ENCODE measurements around the gene KPNA6. TPM values are rescaled to one million over a fixed set of nuclear protein-coding genes. Genes with fewer than 3 reads are reported as not detected.
"Not testable (repeated sequence)": the region's sequence is repeated elsewhere in the genome, so short reads cannot be mapped to it uniquely, and the experiment has no call there.

KPNA6 gene
- polyA plus RNA-seq, 3 donors from 2014 or later, result 20.7 to 36.8 (median 21.2) TPM

GRCh38 chr1:32077451-32077850 lies 30.4 kb upstream of the KPNA6 start:
- peaks cover 15 to 26% of the 10 kb centered on the region in 2 donors for H3K4me1 Mint-ChIP-seq
- peaks cover 6 to 22% (median 10%) of the 10 kb centered on the region in 3 donors for H3K36me3 Mint-ChIP-seq
- H3K9me3 Mint-ChIP-seq, result no peaks in the 10 kb centered on the region
- peak overlapping the region in 1 of 5 donors; percentile 61 for H3K4me3 Mint-ChIP-seq
- peaks cover 4 to 12% (median 5%) of the 10 kb centered on the region in 3 donors for H3K27me3 Mint-ChIP-seq (ENCODE audit: low read depth in 3 of 3)
- no peak for DNase-seq
- H3K27ac Mint-ChIP-seq, result peak overlapping the region in 1 of 6 donors; percentile 51

GRCh38 chr1:32082022-32082421 lies 25.8 kb upstream of the KPNA6 start:
- no peak overlapping the region for H3K4me3 Mint-ChIP-seq
- H3K9me3 Mint-ChIP-seq, result no peaks in the 10 kb centered on the region
- no peak for DNase-seq
- H3K4me1 Mint-ChIP-seq, result no peaks in the 10 kb centered on the region
- peaks cover 0 to 2% (median 0%) of the 10 kb centered on the region in 3 donors for H3K27me3 Mint-ChIP-seq (ENCODE audit: low read depth in 3 of 3)
- peak overlapping the region in 2 of 6 donors; percentile 1 to 3 for H3K27ac Mint-ChIP-seq
- peaks cover 23 to 37% (median 24%) of the 10 kb centered on the region in 3 donors for H3K36me3 Mint-ChIP-seq

GRCh38 chr1:32086381-32086780 lies 21.5 kb upstream of the KPNA6 start:
- H3K36me3 Mint-ChIP-seq, result peaks cover 23 to 29% (median 25%) of the 10 kb centered on the region in 3 donors
- H3K4me1 Mint-ChIP-seq; H3K4me3 Mint-ChIP-seq; H3K27me3 Mint-ChIP-seq (ENCODE audit: low read depth in 3 of 3); H3K9me3 Mint-ChIP-seq; DNase-seq: not testable (repeated sequence)
- H3K27ac Mint-ChIP-seq, result peak overlapping the region in 1 of 6 donors; percentile 22

- Mint-ChIP-seq H3K27me3 (ENCODE audit: low read depth in 3 of 3) (no peaks in the 10 kb centered on the region), H3K4me3 (no peak overlapping the region), H3K9me3 (no peaks in the 10 kb centered on the region), H3K27ac (no peak overlapping the region), H3K4me1 (no peaks in the 10 kb centered on the region), H3K36me3 (peaks cover 9 to 28% (median 13%) of the 10 kb centered on the region in 3 donors)
- no peak for DNase-seq
Observed at GRCh38 chr1:32091176-32091575, 16.7 kb upstream of the KPNA6 start.

GRCh38 chr1:32091591-32091990 lies 16.3 kb upstream of the KPNA6 start:
- Mint-ChIP-seq H3K27ac (no peak overlapping the region), H3K4me3 (no peak overlapping the region), H3K4me1 (no peaks in the 10 kb centered on the region), H3K9me3 (no peaks in the 10 kb centered on the region), H3K36me3 (peaks cover 9 to 26% (median 11%) of the 10 kb centered on the region in 3 donors), H3K27me3 (ENCODE audit: low read depth in 3 of 3) (no peaks in the 10 kb centered on the region)
- no peak for DNase-seq

- Mint-ChIP-seq H3K4me3 (no peak overlapping the region), H3K27ac (no peak overlapping the region), H3K4me1 (no peaks in the 10 kb centered on the region), H3K27me3 (ENCODE audit: low read depth in 3 of 3) (peaks cover 0 to 2% (median 0%) of the 10 kb centered on the region in 3 donors), H3K9me3 (no peaks in the 10 kb centered on the region), H3K36me3 (peaks cover 10 to 38% (median 12%) of the 10 kb centered on the region in 3 donors)
- no peak for DNase-seq
Observed at GRCh38 chr1:32094746-32095521, 12.9 kb upstream of the KPNA6 start.

- H3K4me3 Mint-ChIP-seq, result peak overlapping the region in 1 of 5 donors; percentile 33
- H3K9me3 Mint-ChIP-seq, result no peaks in the 10 kb centered on the region
- no peak for DNase-seq
- H3K27ac Mint-ChIP-seq, result no peak overlapping the region
- no peaks in the 10 kb centered on the region for H3K4me1 Mint-ChIP-seq
- peaks cover 18 to 37% (median 22%) of the 10 kb centered on the region in 3 donors for H3K36me3 Mint-ChIP-seq
- peaks cover 0 to 2% (median 0%) of the 10 kb centered on the region in 3 donors for H3K27me3 Mint-ChIP-seq (ENCODE audit: low read depth in 3 of 3)
Observed at GRCh38 chr1:32099426-32099825, 8.4 kb upstream of the KPNA6 start.

- Mint-ChIP-seq H3K27ac (no peak overlapping the region), H3K4me1 (no peaks in the 10 kb centered on the region), H3K36me3 (peaks cover 15 to 31% (median 18%) of the 10 kb centered on the region in 3 donors)
Observed at GRCh38 chr1:32100359-32100758, 7.5 kb upstream of the KPNA6 start.

GRCh38 chr1:32100807-32101708 lies 6.8 kb upstream of the KPNA6 start:
- no peak for DNase-seq
- Mint-ChIP-seq H3K4me3 (no peak overlapping the region), H3K9me3 (no peaks in the 10 kb centered on the region), H3K27ac (peak overlapping the region in 1 of 6 donors; percentile 12), H3K27me3 (ENCODE audit: low read depth in 3 of 3) (peaks cover 0 to 2% (median 0%) of the 10 kb centered on the region in 3 donors), H3K36me3 (peaks cover 12 to 26% (median 14%) of the 10 kb centered on the region in 3 donors), H3K4me1 (peaks cover 0 to 2% of the 10 kb centered on the region in 2 donors)

More at GRCh38 chr1:32100359-32100758, 7.5 kb upstream of the KPNA6 start:
- no peaks in the 10 kb centered on the region for H3K9me3 Mint-ChIP-seq
- no peak overlapping the region for H3K4me3 Mint-ChIP-seq
- no peak for DNase-seq
- peaks cover 0 to 2% (median 0%) of the 10 kb centered on the region in 3 donors for H3K27me3 Mint-ChIP-seq (ENCODE audit: low read depth in 3 of 3)

- Mint-ChIP-seq H3K27me3 (ENCODE audit: low read depth in 3 of 3) (peaks cover 0 to 9% (median 7%) of the 10 kb centered on the region in 3 donors), H3K4me1 (peaks cover 16 to 27% of the 10 kb centered on the region in 2 donors), H3K27ac (peak overlapping the region in 2 of 6 donors; percentile 4 to 13)
Observed at GRCh38 chr1:32104127-32104526, 3.7 kb upstream of the KPNA6 start.

GRCh38 chr1:32105338-32105737 lies 2.5 kb upstream of the KPNA6 start:
- DNase-seq, result no peak
- Mint-ChIP-seq H3K9me3 (no peaks in the 10 kb centered on the region), H3K27ac (peak overlapping the region in 1 of 6 donors; percentile 59), H3K4me3 (peak overlapping the region in 2 of 5 donors; percentile 16 to 59), H3K36me3 (peaks cover 8 to 12% (median 9%) of the 10 kb centered on the region in 3 donors), H3K4me1 (peaks cover 28 to 39% of the 10 kb centered on the region in 2 donors), H3K27me3 (ENCODE audit: low read depth in 3 of 3) (peaks cover 0 to 9% (median 7%) of the 10 kb centered on the region in 3 donors)

More at GRCh38 chr1:32104127-32104526, 3.7 kb upstream of the KPNA6 start:
- Mint-ChIP-seq H3K9me3 (no peaks in the 10 kb centered on the region), H3K4me3 (no peak overlapping the region), H3K36me3 (peaks cover 8 to 15% (median 9%) of the 10 kb centered on the region in 3 donors)
- no peak for DNase-seq

- Mint-ChIP-seq H3K4me3 (peak overlapping the region; percentile 59 to 71 (median 66)), H3K4me1 (peaks cover 42 to 54% of the 10 kb centered on the region in 2 donors), H3K27me3 (ENCODE audit: low read depth in 3 of 3) (peaks cover 0 to 9% (median 7%) of the 10 kb centered on the region in 3 donors), H3K9me3 (no peaks in the 10 kb centered on the region), H3K36me3 (peaks cover under 1 to 3% (median 3%) of the 10 kb centered on the region in 3 donors), H3K27ac (peak overlapping the region; percentile 0 to 99 (median 74))
- DNase-seq, result no peak
Observed at GRCh38 chr1:32106663-32107275, 1.1 kb upstream of the KPNA6 start.

- Mint-ChIP-seq H3K9me3 (no peaks in the 10 kb centered on the region), H3K4me3 (peak overlapping the region; percentile 22 to 100 (median 43)), H3K36me3 (no peaks in the 10 kb centered on the region), H3K27me3 (ENCODE audit: low read depth in 3 of 3) (peaks cover 0 to 10% (median 7%) of the 10 kb centered on the region in 3 donors), H3K4me1 (peaks cover 70 to 83% of the 10 kb centered on the region in 2 donors), H3K27ac (peak overlapping the region in 4 of 6 donors; percentile 48 to 70 (median 56))
- DNase-seq, result no peak
Observed at GRCh38 chr1:32111040-32111623, 3.3 kb downstream of the KPNA6 start.
